GM21737 (cell line): ENCODE measurements around the gene MSH5.
"Not testable (repeated sequence)": the region's sequence is repeated elsewhere in the genome, so short reads cannot be mapped to it uniquely, and the experiment has no call there.

ENCODE experiments used
- ATAC-seq: cut with Tn5 transposase; IDR thresholded peaks from one replicate; pipeline ENCODE4 v1.9.1; 2021; ENCODE audit warnings: mild to moderate bottlenecking, moderate library complexity; ENCODE audit not compliant: unreplicated experiment

MSH5 gene

DNA sequence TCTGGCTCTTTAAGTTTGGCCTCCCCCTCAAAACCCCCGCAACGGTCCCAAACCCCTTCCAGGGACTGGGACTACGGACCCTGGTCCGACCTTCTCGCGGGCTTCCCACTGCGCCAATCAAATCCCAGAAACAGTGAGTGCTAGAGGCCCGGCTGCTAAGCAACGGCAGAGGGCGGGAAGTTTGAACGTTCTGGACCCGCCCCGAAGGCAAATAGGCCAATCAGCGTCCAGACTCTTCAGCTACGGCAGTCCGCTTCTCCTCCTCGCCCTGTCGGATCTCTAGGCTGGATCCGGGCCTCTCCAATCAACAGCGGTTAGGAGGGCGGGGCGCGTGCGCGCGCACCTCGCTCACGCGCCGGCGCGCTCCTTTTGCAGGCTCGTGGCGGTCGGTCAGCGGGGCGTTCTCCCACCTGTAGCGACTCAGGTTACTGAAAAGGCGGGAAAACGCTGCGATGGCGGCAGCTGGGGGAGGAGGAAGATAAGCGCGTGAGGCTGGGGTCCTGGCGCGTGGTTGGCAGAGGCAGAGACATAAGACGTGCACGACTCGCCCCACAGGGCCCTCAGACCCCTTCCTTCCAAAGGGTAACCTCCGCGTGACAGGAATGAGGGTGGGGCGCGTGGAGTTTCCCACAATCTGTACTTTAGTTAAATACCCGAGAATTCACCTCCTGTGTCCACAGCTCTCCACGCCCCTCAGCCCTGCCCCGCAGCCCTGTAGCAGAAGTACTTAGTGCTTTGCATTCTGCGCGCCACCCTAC is at the start of gene MSH5:
Gene MSH5 (plus strand): TSS at position 367 of the 758 bp plus-strand sequence. CDS start 462 bp downstream, outside the sequence.
- peak; percentile 64 for ATAC-seq

- ATAC-seq = no peak
These were observed 49.4 kb upstream of the MSH5 start for GRCh38 chr6:31690231-31691077.

DNA sequence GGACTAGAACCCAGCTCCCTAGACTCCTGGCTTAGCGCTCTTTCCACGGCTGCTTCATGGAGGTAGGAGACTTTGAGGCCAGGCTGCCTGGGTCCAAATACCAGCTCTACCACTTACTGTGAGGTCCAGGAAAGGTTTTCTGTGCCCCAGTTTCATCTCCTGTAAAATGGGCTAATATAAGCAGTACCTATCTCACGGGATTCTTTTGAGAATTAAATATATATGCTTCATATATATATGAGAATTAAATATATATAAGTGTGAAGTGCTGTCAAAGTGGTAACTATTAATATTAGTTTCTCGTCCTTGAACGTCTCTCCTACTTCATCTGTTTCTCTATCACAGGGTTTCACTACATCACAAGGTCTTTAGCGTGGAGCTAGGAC is 48.7 kb upstream of the MSH5 start:
- no peak for ATAC-seq

- ATAC-seq = no peak
These were observed 48.2 kb upstream of the MSH5 start for GRCh38 chr6:31691564-31692108.

DNA sequence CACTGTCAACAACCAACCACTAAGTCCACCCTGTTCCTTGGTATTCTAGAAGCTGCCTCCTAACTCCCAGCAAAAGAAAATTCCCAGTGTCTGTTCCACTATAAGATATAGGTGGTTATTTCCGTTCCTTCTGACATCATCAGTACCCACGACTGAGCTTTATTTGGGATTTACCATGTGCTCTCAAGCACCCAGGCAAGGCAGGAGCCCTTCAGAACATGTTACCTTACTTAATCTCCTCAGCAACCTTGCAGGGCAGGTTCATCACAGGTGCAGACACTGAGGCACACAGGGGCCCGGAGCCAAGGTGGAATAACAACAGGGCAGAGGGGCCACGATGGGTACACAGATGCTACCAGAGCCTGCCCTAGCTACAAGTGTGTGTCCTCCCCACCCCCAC is 47.5 kb upstream of the MSH5 start:
- ATAC-seq = no peak

- ATAC-seq = no peak
These were observed 46.9 kb upstream of the MSH5 start for GRCh38 chr6:31692886-31693285.

DNA sequence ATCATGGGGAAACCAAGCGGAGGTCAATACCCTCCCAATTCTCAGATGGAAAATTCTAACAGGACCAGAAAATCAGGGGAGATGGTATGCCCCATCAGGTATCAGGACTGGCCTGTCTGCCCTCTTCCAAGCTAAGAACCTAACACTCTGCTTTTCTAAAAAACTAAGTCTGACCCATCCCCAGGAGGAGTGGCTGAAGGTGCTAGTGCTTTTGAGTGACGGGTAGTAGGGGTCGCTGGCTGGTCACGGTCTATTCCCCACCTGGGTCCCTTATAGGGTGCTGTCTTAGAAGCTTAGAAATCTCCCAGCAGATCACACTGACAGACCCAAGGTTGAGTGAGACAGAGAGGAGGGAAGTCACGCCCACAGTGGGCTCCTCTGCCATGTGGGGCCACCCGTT is 46.3 kb upstream of the MSH5 start:
- no peak for ATAC-seq

DNA sequence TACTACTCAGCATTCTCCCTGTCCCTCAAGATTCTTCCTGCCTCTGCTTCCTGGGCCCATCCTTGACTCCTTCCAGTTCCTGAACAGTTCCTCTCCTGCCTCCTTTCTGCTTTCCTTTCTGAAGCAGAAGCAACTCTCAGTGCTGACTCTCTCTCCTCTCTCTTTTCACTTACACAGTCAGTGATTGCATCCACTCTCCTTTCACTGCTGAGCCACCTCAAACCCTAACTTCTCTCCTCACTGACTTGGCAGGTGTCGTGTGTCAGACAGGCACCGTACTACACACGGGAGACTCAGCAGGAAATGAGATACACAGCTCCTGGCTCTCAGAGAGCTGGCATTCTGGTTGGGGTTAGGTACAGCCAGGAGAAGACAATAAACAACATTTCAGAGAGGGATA is 42.2 kb upstream of the MSH5 start:
- ATAC-seq = no peak

DNA sequence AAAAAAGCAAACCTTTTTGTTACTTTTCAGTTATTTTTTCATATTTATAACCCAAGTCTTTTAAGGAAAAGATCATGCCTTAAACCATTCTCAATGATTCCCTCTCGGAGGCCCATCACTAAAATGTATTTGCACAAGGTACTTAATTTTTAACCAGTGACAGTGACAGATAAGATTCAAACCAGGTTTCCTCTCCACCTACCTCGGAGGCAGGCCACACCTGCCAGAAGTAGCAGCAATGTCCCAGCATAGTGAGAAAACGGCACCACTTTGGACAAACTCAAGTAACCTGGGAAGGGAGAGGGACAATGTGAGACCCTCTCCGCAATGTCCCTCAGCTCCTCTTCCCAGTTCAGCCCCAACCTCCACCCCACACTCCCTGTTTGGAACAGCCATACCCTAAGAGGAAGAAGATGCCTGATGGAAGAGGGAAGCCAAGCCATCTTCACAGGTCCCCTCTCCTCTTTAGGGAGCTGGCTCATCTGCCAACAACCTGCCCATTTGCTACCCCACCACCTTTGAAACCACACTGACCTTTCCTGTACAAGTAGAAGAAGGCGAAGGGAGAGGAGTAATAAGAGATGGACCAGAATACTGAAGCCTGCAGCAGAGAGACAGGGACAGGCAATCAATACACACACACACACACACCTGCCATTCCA is 38.9 kb upstream of the MSH5 start:
- no peak for ATAC-seq

DNA sequence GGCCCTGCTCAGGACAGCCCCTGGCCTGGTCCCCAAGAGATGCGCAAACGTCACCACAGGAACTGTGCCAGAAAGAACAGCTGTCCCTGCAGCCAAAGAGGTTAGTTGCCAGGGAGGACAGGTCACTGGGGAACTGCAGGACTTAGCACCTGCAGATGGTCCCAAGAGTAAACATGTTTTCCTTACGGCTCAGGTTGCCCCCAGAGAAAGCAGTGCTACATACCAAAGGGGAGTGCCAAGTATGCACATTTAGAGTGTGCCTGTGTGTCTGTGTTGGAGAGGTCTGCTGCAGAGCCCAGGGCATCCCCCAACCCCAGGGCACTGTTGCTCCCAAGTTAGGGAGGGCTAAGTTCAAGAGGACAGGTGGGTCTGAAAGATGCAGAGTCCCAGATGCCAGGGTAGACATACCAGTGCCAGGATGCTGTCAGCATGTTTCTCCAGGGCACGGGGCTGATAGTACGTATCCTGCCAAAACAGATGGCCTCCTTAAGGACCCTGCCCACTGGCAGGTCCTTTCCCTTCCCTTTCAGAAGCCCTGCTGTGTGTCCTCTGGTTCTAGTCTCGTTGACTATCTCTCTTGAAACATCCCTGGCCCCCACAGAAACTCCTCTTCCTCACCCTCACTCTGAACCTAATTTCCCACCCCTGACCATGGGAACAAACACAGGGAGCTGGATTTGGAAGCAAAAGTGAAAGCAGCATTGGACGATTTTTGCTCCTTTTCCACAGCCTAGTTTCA is 38.0 kb upstream of the MSH5 start:
- no peak for ATAC-seq

DNA sequence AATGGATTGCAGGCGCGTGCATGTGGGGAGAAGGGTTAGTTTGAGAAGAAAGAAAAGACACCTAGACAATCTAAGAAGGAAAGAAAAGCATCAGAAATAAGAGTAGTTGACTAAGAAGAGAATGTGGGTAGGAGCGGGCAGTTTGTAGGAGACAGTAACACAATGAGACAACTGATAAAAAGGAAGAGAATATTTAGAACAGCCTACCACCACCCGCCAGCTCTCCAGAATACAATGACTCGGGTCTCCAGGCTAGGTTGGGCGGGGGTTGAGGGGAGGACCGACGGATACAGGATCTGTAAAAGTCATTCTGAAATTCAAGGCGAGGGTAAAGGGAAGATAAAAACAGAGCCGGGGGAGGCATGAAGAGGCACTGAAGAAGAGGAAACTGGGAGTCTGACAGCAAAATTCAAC is 37.4 kb upstream of the MSH5 start:
- no peak for ATAC-seq

- peak; percentile 86 for ATAC-seq
These were observed 36.7 kb upstream of the MSH5 start, which contains the start of gene ABHD16A for GRCh38 chr6:31702819-31703716. ABHD16A (minus strand) TSS chr6:31703324; CDS start chr6:31703281, 43 bp downstream.

GRCh38 chr6:31705931-31706330 is 33.9 kb upstream of the MSH5 start:
- ATAC-seq = no peak

DNA sequence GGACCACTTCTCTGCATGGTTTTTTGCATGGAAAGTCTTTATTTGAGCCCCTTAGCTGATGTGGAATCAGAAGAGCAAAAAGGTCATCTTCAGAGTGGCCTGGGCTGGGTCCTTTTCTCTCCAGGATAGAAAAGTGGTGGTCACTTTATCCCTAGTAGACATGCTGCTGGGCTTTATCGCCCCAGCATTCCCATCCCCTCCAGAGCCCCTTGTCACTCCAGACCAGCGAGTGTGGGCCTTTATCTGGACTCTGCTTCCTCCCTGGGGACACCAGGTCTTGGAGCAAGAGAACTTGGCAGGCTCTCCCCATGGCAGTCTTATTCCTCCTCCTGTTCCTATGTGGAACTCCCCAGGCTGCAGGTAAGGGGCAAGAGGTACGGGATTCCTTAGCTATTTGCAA is 33.2 kb upstream of the MSH5 start, which contains the start of gene LY6G6F:
Gene LY6G6F (plus strand): TSS at position 268 of the 400 bp plus-strand sequence. CDS start 41 bp downstream, at position 309.
- no peak for ATAC-seq

GRCh38 chr6:31707701-31708100 is 32.1 kb upstream of the MSH5 start:
- no peak for ATAC-seq

GRCh38 chr6:31708224-31708623 is 31.6 kb upstream of the MSH5 start:
- ATAC-seq = no peak

DNA sequence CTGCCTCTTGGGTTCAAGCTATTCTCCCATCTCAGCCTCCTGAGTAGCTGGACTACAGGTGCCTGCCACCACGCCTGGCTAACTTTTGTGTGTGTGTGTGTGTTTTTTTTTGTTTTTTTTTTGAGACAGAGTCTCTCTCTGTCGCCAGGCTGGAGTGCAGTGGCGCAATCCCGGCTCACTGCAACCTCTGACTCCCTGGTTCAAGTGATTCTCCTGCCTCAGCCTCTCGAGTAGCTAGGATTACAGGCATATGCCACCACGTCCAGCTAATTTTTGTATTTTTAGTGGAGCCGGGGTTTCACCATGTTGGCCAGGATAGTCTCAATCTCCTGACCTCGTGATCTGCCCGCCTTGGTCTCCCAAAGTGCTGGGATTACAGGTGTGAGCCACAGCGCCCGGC is 30.6 kb upstream of the MSH5 start:
- ATAC-seq = not testable (repeated sequence)

DNA sequence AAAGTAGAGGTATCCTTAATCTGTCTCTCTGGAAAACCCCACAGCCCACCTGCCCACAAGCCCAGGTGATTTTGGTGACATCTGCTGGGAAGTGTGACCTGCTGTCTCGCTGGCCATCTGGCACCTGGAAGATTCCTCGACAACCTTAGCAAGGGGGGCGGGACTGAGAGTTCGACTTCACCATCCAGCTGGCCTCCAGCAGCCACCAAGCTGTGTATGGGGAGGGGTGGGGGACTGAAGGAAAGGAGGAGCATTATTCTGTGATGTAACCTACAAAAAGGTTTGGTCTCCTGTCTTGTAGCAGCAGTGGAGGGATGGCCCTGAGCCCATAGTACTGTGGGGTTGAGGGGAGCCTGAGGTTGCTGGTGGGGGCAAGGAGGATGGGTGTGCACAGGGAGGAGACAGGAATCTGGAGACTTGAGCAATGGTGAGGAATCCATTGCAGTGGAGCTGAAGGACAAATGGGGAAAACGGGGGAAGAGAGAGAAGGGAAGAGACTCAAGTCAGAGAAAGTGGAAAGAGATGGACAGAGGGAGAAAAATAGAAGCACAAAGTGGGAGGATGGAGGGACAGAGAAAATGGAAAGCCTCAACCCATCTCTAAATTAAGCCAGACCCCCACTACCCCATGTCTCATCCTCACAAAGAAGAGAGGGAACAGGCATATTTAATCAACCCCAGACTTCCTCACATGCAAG is 29.1 kb upstream of the MSH5 start:
- ATAC-seq = no peak

DNA sequence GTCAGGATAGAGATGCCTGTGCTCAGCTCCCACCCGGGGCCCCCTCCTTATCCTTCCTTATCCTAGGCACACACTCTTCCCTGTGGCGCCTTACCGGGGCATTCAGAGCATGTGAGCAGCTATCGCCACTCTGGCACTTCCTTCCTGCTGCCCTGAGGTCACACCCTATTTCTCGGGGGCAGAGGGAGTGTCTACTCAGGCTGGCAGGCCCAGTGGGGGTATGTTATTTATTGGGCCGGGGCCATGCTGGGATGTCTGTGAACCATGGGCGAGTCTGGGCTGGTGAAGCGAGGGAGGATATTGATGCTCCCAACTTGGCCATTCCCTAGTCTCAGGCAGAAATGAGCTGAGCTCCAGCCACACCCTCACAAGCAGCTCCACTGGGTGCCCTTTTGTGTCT is 28.6 kb upstream of the MSH5 start:
- ATAC-seq = no peak
